Neural crest cell (in vitro differentiated cells): ENCODE data around the gene SERTAD4. TPM values are rescaled to one million over a fixed set of nuclear protein-coding genes. Genes with fewer than 3 reads are reported as not detected.

Source experiments
- DNase-seq: peaks from one replicate; pipeline ENCODE4 v3.0.0; 2021; ENCODE audit warnings: low read depth, mixed read lengths, low spot score
- H3K27ac Mint-ChIP-seq: one replicate; pipeline ENCODE4 v1.8.0; 2021; ENCODE audit warnings: mild to moderate bottlenecking, mixed read lengths; ENCODE audit not compliant: unreplicated experiment
- H3K27me3 Mint-ChIP-seq: 2 replicates; pipeline ENCODE4 v1.8.0; 2021; ENCODE audit warnings: low read depth, mild to moderate bottlenecking, mixed read lengths
- H3K36me3 Mint-ChIP-seq: 2 replicates; pipeline ENCODE4 v1.8.0; 2021; ENCODE audit warnings: low read depth, mild to moderate bottlenecking, mixed read lengths
- H3K4me1 Mint-ChIP-seq: 2 replicates; pipeline ENCODE4 v1.8.0; 2021; ENCODE audit warnings: mixed read lengths
- H3K4me3 Mint-ChIP-seq: one replicate; pipeline ENCODE4 v1.8.0; 2021; ENCODE audit warnings: mild to moderate bottlenecking, mixed read lengths
- H3K9me3 Mint-ChIP-seq: 2 replicates; pipeline ENCODE4 v1.8.0; 2021; ENCODE audit warnings: mixed read lengths
- CTCF ChIP-seq: fragments of 200-600 bp; sonication (generic); conservative IDR thresholded peaks from 2 replicates; pipeline ENCODE4 v1.5.0; 2021; ENCODE audit warnings: antibody characterized with exemption, mild to moderate bottlenecking
- total RNA-seq: library from RNA; stranded (reverse); gene quantifications from 2 replicates; pipeline ENCODE4 v1.2.1, GENCODE V29; 2021

The SERTAD4 gene
- total RNA-seq, 1 donor from 2014 or later, result 1.5 TPM

- no peak overlapping the region for H3K4me3 Mint-ChIP-seq
- no peak overlapping the region for H3K27ac Mint-ChIP-seq
These were observed 33.8 kb upstream of the SERTAD4 start for GRCh38 chr1:210198840-210199239.

GRCh38 chr1:210200124-210200736 lies 32.4 kb upstream of the SERTAD4 start:
- Mint-ChIP-seq H3K27ac (no peak overlapping the region), H3K9me3 (no peaks in the 10 kb centered on the region), H3K4me1 (no peaks in the 10 kb centered on the region), H3K4me3 (no peak overlapping the region), H3K27me3 (peaks cover 7% of the 10 kb centered on the region), H3K36me3 (peaks cover 5% of the 10 kb centered on the region)
- no peak for TF ChIP-seq CTCF
- DNase-seq, result no peak

More at GRCh38 chr1:210198840-210199239, 33.8 kb upstream of the SERTAD4 start:
- TF ChIP-seq CTCF, result no peak
- Mint-ChIP-seq H3K4me1 (no peaks in the 10 kb centered on the region), H3K9me3 (no peaks in the 10 kb centered on the region), H3K36me3 (peaks cover 5% of the 10 kb centered on the region), H3K27me3 (peaks cover 6% of the 10 kb centered on the region)
- DNase-seq, result no peak

- no peaks in the 10 kb centered on the region for H3K9me3 Mint-ChIP-seq
- no peaks in the 10 kb centered on the region for H3K4me1 Mint-ChIP-seq
- peaks cover 7% of the 10 kb centered on the region for H3K27me3 Mint-ChIP-seq
- H3K4me3 Mint-ChIP-seq, result no peak overlapping the region
- no peak for DNase-seq
- H3K27ac Mint-ChIP-seq, result no peak overlapping the region
- no peak for TF ChIP-seq CTCF
- no peaks in the 10 kb centered on the region for H3K36me3 Mint-ChIP-seq
These were observed 30.9 kb upstream of the SERTAD4 start for GRCh38 chr1:210201681-210202080.

GRCh38 chr1:210207597-210208450 lies 24.8 kb upstream of the SERTAD4 start:
- Mint-ChIP-seq H3K4me3 (no peak overlapping the region), H3K4me1 (no peaks in the 10 kb centered on the region), H3K27me3 (peaks cover 5% of the 10 kb centered on the region), H3K27ac (no peak overlapping the region), H3K36me3 (no peaks in the 10 kb centered on the region), H3K9me3 (peaks cover 13% of the 10 kb centered on the region)
- DNase-seq, result no peak
- no peak for TF ChIP-seq CTCF

GRCh38 chr1:210213335-210213734 lies 19.3 kb upstream of the SERTAD4 start:
- Mint-ChIP-seq H3K27me3 (no peaks in the 10 kb centered on the region), H3K4me3 (no peak overlapping the region), H3K36me3 (no peaks in the 10 kb centered on the region), H3K9me3 (peaks cover 13% of the 10 kb centered on the region), H3K27ac (no peak overlapping the region), H3K4me1 (no peaks in the 10 kb centered on the region)
- DNase-seq, result no peak
- TF ChIP-seq CTCF, result no peak
